HG03064 (cell line): ENCODE measurements around the gene RNF113A.
"Not testable (repeated sequence)": the region's sequence is repeated elsewhere in the genome, so short reads cannot be mapped to it uniquely, and the experiment has no call there.

Experiments used
- ATAC-seq: cut with Tn5 transposase; IDR thresholded peaks from one replicate; pipeline ENCODE4 v1.9.1; 2021; ENCODE audit warnings: low read depth; ENCODE audit not compliant: unreplicated experiment

The RNF113A gene

DNA sequence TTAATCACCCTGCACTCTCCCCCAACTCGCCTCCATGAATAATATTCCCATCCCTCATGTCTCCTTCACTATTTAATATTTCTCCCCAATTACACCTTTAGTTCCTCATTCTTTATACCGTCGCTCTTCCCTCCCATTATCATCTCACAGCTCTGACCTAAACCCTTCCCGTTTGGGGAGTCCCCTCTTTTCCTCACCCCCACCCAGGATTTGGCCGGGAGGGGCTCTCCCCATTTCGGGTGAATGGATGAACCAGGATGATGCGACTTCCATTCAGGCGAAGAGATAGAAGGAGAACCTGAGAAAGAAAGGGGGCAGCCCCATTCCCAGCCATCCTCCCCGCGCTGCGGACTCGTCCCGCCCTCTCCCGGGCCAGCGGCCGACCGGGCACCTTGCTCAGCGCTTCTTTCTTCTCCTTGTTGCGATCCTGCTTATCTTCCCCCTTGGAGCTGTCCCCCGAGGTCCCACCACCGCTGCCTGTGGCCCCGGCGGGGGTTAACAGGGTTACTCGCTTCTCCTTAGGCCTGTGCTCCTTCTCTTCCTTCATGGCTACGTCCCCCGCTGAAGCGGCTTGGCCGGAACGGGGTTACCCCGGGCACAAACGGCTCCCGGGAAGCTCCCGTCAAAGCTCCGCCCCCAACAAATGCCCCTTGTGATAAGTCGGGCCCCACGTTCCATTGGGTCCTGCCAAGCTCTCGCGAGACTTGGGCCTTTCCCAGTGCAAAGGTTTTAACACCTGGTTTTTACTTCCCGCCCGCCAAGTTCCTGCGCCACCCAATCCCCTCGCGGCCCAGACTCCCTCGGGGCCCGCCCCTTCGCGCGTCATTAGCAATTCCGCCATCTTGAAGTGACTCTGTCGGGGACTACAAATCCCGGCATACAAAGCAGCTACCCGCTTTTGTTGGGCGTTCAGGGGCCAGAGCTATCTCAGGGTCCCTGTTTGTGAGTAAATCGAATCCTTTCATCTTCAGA is 18.9 kb downstream of the RNF113A start, which contains the start of gene UPF3B:
UPF3B (minus strand) TSS at position 582 of the 972 bp plus-strand sequence; CDS start at position 547, 35 bp downstream.
- ATAC-seq = peak; percentile 96

- no peak for ATAC-seq
Observed at GRCh38 chrX:119833905-119834304, 37.6 kb downstream of the RNF113A start.

GRCh38 chrX:119828446-119828845 is 43.1 kb downstream of the RNF113A start:
- ATAC-seq = no peak

DNA sequence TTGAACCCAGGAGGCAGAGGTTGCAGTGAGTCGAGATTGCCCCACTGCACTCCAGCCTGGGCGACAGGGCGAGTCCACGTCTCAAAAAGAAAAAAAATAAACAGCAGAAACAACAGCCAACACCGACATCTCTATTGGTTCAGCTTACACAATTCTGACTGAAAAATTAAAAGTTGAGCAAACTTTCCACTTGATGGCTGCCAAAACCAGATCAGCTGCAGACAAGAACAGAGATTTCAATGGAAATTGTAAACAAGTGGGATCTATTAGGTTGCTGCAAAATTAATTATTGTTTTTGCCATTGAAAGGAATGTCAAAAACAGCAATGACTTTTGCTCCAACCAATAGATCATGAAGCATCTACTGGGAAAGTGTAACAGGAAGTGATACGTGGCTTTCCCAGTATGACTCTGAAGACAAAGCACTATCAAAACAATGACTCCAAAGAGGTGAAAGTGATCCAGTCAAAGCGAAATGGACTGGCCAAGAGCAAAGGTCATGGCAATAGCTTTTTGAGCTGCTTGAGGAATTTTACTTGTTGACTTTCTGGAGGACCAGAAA is 45.1 kb downstream of the RNF113A start:
- no peak for ATAC-seq

DNA sequence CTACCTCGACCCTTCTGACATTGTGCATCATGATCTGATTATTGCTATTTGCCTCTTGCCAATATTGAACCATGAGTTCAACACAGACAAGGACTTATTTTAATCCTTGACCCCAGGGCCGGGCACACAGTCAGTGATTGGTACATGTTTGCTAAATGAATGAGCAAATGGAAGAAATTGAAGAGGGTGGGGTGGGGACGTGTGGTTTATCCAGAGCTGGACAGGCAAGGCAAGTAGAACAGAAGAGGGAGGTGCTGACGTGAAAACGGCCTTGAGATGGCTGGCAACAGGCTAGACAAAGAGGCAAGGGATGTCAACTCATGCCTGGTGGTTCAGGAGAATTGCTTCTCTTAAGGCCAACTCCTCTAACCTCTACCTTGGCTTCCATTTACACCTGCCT is 47.3 kb downstream of the RNF113A start:
- not testable (repeated sequence) for ATAC-seq

- ATAC-seq = peak; percentile 84
Observed at GRCh38 chrX:119821703-119822102, 49.8 kb downstream of the RNF113A start.
